GM03348 (cell line): ENCODE data around the gene BCL2L13.
A peak's percentile ranks its signal among the peaks of the same experiment; 100 is the strongest.
"Not testable (repeated sequence)": the region's sequence is repeated elsewhere in the genome, so short reads cannot be mapped to it uniquely, and the experiment has no call there.

Experiments used
- DNase-seq: peaks from one replicate; pipeline ENCODE4 v3.0.0; 2012; ENCODE audit warnings: low spot score

BCL2L13 gene

DNA sequence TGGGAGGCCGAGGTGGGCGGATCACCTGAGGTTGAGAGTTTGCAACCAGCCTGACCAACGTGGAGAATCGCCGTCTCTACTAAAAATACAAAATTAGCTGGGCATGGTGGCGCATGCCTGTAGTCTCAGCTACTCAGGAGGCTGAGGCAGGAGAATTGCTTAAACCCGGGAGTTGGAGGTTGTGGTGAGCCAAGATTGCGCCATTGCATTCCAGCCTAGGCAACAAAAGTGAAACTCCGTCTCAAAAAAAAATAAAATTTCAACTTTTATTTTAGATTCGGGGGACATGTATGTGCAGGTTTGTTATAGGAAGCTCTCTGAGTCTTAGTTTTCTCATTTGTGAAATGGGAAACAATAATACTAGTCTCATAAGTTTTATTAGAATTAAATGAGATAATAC lies 58.6 kb downstream of the BCL2L13 start:
- not testable (repeated sequence) for DNase-seq

GRCh38 chr22:17698276-17698675 lies 59.7 kb downstream of the BCL2L13 start:
- not testable (repeated sequence) for DNase-seq

DNA sequence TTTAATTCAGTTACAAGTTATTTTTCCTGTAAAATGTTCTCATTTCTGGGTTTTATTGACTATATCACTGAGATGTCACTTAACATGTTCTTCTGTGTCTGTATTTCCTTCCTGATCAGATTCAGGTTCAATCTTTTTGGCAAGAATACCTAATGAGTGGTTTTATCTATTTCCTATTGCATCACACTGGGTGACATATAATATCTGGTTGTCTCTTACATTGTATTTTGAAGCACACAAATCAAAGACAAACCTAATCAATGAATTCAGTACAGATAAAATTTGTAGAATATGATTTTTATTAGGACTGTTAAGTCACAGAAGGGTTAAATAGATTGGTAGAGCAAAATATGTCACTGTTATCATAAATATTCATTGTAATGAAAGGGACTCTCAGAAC lies 60.4 kb downstream of the BCL2L13 start:
- DNase-seq: no peak

- DNase-seq: no peak
Measured at GRCh38 chr22:17699696-17700340, 61.3 kb downstream of the BCL2L13 start.

DNA sequence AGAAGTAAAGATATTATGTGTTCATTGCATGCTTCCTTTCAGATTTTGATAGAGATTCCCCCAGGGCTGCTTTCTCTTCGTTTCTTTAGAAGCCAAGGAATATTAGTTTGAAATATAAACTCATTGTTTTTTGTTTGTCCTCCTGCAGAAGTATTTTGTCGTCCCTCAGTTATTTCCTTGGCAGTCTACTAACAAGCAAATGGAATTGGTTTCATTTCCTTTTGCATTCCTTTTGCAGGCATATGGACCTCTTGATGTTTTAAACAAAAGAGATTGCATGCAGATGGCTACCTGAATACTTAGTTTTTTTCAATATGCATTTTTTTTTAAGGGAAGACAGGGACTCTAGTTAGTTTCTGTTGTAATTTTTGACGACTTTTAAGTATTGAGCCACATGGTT lies 62.2 kb downstream of the BCL2L13 start:
- no peak for DNase-seq

DNA sequence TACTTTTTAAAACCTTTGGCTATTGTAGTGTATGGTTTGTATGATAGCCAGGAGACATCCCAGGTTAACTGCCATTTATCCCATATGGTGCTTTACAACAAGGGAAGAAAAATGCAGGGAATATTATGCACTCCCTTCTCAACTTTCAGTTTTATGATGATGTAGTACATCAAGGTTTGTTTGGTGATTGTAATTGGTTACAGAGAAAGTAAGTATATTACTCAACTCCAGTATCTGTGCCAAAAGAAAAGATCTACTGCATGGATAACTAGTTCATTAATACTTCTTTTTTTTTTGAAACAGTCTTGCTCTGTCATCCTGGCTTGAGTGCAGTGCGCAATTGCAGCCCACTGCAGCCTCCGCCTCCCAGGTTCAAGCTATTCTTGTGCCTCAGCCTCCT lies 65.3 kb downstream of the BCL2L13 start:
- DNase-seq: no peak

GRCh38 chr22:17705546-17705945 lies 67.0 kb downstream of the BCL2L13 start:
- DNase-seq: no peak

DNA sequence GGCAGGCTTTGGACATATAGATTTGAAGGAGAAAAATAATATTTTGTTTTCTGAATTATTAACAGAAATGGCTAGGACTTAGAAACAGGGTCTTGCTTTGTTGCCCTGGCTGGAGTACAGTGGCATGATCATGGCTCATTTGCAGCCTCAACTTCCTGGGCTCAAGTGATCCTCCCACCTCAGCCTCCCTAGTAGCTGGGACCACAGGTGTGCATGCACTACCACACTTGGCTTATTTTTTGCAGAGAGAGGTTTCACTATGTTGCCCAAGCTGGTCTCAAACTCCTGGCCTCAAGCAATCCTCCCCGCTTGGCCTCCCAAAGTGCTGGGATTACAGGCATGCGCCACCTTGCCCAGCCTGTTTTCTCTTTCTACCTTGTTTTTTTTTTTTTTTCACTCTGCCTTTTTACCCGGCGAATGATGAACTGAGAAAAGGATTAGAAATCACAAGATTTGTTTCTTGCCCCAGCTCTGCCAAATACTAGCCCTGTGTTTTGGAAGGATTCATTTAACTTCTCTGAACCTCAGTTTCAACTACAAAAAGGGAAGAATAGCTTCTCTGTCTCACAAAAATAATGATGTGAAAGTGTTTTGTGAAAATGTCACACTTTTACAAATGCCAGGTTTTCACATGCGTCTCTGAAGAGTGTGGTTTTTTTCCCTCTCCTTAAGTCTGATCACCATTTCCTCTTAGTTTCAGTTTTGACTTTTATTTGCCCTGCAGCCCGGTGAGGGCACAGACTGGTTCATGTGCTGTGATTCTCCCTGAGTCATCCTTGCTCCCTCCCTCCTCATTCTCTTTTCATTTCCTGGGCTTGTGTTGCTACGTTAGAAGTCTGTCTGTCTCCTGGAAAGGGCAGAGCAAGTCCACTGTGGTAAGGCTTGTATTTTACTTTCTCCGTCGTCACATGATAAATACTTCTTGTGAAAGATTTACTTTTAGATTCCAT lies 67.7 kb downstream of the BCL2L13 start:
- DNase-seq: peak; percentile 92

GRCh38 chr22:17706947-17707346 lies 68.4 kb downstream of the BCL2L13 start:
- no peak for DNase-seq

- no peak for DNase-seq
Measured at GRCh38 chr22:17707526-17707925, 69.0 kb downstream of the BCL2L13 start.

GRCh38 chr22:17710023-17710422 lies 71.5 kb downstream of the BCL2L13 start:
- DNase-seq: no peak

GRCh38 chr22:17712441-17712840 lies 73.9 kb downstream of the BCL2L13 start:
- DNase-seq: peak; percentile 24

DNA sequence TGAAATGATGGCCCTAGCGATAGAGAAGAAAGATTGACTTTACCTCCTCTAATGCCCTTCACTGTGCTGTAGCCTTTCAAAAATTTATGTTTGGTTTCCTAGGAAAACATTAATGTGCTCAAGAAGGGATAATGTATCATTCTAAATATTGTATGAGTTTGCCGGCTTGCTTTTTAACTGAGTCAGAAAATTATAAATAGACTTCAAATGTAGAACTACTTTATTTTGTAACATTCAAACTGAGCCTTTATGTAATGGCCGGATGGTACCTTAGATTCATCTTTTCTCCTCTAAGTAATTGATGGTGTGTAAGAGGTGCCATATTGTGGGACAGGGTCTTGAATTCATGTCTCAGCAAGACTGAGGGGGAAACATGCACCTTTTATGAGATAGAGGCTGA lies 78.0 kb downstream of the BCL2L13 start:
- no peak for DNase-seq

DNA sequence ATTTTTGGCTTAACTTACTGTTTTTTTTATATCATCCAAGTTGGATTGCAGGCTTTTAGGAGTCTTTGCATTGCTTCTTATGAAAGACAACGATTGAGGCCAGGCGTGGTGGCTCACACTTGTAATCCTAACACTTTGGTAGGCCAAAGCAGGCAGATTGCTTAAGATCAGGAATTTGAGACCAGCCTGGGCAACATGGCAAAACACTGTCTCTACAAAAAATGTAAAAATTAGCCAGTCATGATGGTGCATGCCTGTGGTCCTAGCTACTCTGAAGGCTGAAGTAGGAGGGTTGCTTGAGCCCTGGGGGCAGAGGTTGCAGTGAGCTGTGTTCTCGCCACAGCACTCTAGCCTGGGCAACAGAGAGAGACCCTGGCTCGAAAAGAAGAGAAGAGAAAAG lies 79.2 kb downstream of the BCL2L13 start:
- DNase-seq: no peak

- DNase-seq: no peak
Measured at GRCh38 chr22:17719911-17720310, 81.4 kb downstream of the BCL2L13 start.

DNA sequence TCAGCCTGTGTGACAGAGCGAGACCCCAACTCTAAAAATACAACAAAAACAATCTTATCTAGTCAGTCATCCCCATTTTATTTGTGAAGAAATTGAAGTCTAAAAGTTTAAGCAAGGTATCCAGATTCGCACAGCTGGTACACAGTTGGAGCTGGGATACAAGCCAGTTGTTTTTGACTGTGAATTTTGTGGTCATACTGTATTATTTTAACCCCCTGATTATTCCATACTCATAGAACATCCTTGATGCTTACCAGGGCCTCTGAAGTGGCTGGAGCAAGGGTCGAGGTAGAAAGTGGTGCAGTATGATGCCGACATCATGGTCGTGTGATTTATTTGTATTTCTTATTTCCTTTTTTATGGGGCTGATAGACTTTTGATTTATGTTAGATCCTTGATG lies 85.7 kb downstream of the BCL2L13 start:
- no peak for DNase-seq

DNA sequence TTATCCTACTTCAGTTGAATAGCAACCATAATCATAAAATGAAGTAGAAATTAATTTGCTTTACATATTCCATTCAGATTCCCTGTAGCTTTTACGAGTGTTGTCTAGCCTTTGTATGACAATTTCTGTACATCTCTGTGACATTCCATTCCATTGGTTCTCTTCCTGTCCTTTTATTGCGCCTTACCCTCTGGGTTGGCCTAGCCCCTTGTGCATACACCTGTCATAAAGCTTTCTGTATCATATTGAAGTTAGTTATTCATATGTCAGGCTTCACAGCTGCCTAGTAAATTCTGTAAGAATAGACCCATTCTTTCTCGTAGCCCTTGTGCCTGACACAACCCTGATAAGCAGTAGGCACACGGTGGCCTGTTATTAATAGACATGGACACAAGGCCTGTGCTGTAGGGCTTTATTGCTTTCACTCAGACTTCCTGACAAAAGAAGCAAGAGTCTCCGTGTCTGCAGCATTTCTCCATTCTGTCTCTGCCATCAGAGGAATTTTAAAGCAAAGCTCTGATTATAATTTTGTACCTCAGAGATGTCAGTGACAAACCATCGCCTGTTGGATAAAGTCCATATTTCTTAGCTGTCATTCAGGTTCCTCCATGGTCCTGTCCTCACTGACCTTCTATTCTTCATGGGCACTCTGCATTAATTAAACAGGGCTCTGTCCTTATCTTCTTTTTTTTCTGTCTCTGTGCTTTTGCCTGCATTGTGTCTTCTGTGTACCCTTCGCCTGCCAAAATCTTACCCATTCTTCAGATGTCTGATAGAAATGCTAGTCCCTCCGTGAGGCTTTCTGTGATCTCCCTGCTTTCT lies 86.3 kb downstream of the BCL2L13 start:
- no peak for DNase-seq

DNA sequence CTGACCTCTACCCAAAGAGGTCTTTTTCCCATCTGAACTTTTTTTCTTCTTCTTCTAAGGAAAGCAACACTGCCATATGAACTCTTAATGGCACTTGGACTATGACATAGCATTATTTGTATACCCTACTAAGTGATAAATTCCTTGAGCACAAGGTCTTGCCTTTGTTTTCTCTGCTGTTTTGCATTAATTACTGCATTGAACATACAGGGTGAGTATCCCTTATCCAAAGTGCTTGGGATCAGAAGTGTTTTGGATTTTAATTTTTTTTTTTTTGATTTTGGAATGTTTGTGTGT lies 86.9 kb downstream of the BCL2L13 start:
- no peak for DNase-seq

GRCh38 chr22:17726006-17726927 lies 87.7 kb downstream of the BCL2L13 start:
- no peak for DNase-seq

- DNase-seq: no peak
Measured at GRCh38 chr22:17726928-17727897, 88.7 kb downstream of the BCL2L13 start.
